Esophagus (tissue), 2 donors: ENCODE results near the gene PCNX2. TPM values are rescaled to one million over a fixed set of nuclear protein-coding genes. Genes with fewer than 3 reads are reported as not detected.

Experiments
- H3K27ac ChIP-seq, 2 donors: one replicate each; pipeline ENCODE4 v1.5.1; 2013; ENCODE audit warnings: low read depth in 2 of 2, mild to moderate bottlenecking in 2 of 2, inconsistent platforms in 1 of 2, low read length in 1 of 2, moderate library complexity in 1 of 2
- H3K27me3 ChIP-seq, 2 donors: one replicate each; pipeline ENCODE4 v1.6.1; 2013; ENCODE audit warnings: low read length in 2 of 2, control low read depth in 1 of 2, mild to moderate bottlenecking in 1 of 2; ENCODE audit not compliant: insufficient read depth in 2 of 2, control insufficient read depth in 1 of 2
- H3K36me3 ChIP-seq, 2 donors: one replicate each; pipeline ENCODE4 v1.6.1; 2013; ENCODE audit warnings: low read length in 1 of 2; ENCODE audit not compliant: control insufficient read depth in 2 of 2, insufficient read depth in 2 of 2
- H3K4me1 ChIP-seq, 2 donors: one replicate each; pipeline ENCODE4 v1.6.1; 2013; ENCODE audit warnings: low read length in 1 of 2; ENCODE audit not compliant: control insufficient read depth in 2 of 2, insufficient read depth in 2 of 2
- H3K4me3 ChIP-seq, 2 donors: one replicate each; pipeline ENCODE4 v1.5.1; 2013; ENCODE audit warnings: low read length in 2 of 2, mild to moderate bottlenecking in 2 of 2, low read depth in 1 of 2, moderate library complexity in 1 of 2
- H3K9me3 ChIP-seq, 2 donors: one replicate each; pipeline ENCODE4 v1.6.1; 2013; ENCODE audit warnings: mild to moderate bottlenecking in 2 of 2, low read depth in 1 of 2, low read length in 1 of 2, moderate library complexity in 1 of 2; ENCODE audit not compliant: control insufficient read depth in 2 of 2, insufficient read depth in 1 of 2
- WGBS, 2 donors: extraction: QIAGEN DNeasy Blood & Tissue Kit; methylation state at CpG; one replicate each; pipeline ENCODE4 v1.1.7; 2013; 5-methylcytosine and 5-hydroxymethylcytosine counted together
- polyA plus RNA-seq, 2 donors: library from polyadenylated mRNA; stranded (reverse); fragments of 200-250 nt; gene quantifications; one replicate each; pipeline ENCODE4 v1.2.3, GENCODE V29; 2013
- donor health status: healthy with polysubstance abuse.
- donor health status: Bipolar disorder and iron deficiency.

The PCNX2 gene
- polyA plus RNA-seq, 2 donors: 3.2 to 4.3 TPM

DNA sequence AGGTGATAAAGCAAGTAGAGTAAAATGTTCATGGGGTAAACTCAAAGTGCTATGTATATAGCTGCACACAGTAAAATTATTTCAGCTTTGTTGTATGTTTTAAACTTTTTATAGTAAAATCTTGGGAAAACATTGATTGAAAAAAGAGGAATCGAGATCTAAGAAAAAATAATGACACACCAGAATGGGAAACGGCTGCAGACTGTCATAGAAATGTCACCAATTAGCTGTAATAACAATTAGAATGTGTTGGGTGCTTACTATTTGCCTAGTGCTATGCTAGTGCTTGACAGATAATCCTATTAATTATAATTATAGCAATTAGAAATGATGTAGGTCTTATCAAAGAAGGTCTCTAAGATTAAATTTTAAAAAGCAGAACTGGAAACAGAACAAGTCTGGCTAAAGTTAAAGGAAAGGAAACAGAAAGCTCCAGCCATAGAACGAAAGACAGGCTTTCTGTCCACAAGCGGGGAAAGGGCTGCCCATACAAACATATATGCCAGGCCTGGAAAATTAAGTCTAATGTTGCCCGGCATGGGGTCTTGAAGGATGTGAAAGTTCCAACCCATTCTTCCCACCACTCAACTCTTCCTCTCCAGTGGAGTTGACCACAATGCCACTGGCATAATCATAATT is 5.0 kb downstream of the PCNX2 start:
- Histone ChIP-seq H3K4me1 (no peaks in the 10 kb centered on the region), H3K9me3 (no peaks in the 10 kb centered on the region), H3K27ac (no peak overlapping the region), H3K36me3 (no peaks in the 10 kb centered on the region), H3K4me3 (no peak overlapping the region), H3K27me3 (no peaks in the 10 kb centered on the region)
- 66 to 87% methylated on average over 5 of the region's 5 CpGs for WGBS, 2 donors

DNA sequence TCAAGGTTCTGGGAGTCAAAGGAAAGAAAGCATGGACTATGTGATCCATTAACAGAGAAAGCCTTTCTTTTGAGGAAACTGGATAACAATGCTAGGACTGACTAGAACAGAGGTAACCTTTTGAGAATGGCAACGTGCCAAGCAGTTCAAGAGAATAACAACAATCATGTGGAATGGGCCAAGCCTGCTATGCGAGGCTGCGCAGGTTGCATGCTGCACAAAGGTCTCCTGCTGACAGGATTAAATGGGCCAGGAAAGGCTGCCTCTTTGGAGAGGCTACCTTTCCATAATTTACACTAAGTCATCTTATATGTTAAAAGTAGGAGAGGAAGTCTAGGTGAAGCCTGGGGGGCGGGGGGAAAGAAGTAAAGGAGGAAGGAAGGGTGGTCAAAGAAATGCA is 5.8 kb downstream of the PCNX2 start:
- Histone ChIP-seq H3K4me3 (no peak overlapping the region), H3K27ac (no peak overlapping the region), H3K9me3 (no peaks in the 10 kb centered on the region), H3K36me3 (no peaks in the 10 kb centered on the region), H3K4me1 (no peaks in the 10 kb centered on the region), H3K27me3 (no peaks in the 10 kb centered on the region)
- WGBS, 2 donors: 72 to 79% methylated on average over 4 of the region's 4 CpGs

DNA sequence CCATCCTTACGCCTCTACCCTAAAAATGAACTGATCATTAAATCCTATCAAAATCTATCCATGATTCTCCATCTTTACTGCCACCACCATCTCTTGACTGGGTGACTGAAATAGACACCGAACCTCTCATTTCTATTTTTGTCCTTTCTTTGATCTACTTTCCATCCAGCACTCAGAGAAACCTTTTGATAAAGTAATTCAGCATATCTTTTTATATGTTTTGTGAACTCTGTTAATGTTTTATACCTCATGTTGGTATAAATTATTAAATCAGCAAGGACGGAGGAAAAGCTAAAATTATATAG is 13.0 kb downstream of the PCNX2 start:
- 91 to 97% methylated on average over 3 of the region's 3 CpGs for WGBS, 2 donors
- H3K9me3 ChIP-seq: no peaks in the 10 kb centered on the region
- H3K36me3 ChIP-seq: no peaks in the 10 kb centered on the region
- no peaks in the 10 kb centered on the region for H3K4me1 ChIP-seq
- H3K27me3 ChIP-seq: no peaks in the 10 kb centered on the region
- H3K4me3 ChIP-seq: no peak overlapping the region
- no peak overlapping the region for H3K27ac ChIP-seq

DNA sequence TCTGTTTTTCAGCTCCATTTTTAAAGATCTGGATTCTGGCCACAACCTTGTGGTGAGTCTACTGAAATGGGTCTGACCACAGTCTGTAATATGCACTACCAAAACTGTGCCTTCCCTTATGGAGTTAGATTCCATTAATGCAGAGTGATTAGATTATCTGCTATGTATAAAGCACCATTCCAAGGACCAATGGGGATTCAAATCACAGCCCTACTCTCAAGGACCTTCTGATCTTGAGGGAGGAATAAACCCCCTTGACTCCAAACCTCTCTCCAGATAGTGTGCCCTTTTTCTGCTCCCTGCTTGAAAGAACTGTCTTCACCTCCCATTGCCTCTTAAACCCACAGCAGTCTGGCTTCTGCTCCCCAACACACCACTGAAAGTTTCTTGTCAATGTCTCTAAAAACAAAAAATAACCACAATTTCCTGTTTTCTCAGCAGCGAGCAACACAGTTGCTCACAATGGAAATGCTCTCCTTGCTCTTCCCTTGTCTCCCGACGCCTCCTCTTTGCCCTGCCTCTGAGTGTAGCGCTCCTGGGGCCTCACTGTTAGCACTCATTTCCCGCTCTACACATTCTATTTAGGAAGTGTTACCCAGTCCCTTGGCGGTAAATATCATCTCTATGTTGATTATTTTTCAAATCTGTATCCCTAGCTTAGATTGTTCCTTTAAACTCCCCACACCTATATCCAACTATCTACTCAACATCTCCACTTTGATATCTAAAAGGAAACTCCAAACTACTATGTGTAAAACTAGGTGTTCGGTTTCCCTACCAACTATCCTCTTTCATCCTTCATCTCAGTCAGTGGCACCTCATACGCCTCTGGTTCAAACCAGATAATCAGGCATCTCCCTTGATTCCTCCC is 13.6 kb downstream of the PCNX2 start:
- H3K4me1 ChIP-seq: no peaks in the 10 kb centered on the region
- H3K4me3 ChIP-seq: no peak overlapping the region
- H3K36me3 ChIP-seq: no peaks in the 10 kb centered on the region
- H3K27me3 ChIP-seq: no peaks in the 10 kb centered on the region
- H3K9me3 ChIP-seq: no peaks in the 10 kb centered on the region
- WGBS, 2 donors: 77 to 81% methylated on average over 8 of the region's 8 CpGs
- no peak overlapping the region for H3K27ac ChIP-seq

DNA sequence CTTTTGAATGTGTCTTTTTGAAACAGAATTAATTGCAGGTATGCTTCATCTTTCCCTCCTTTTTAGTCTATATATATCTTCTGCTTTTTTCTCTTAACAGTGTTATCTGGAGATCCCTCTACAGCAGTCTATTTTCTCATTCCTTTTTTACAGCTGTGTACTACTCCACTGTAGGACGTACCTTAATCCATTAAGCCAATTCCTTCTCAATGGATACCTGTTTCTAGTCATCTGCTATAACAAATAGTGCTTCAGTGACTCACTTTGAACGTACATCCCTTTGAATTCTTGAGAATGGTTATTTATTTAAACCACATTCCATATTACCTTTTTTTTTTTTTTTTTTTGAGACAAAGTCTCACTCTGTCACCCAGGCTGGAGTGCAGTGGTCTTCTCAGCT is 15.6 kb downstream of the PCNX2 start:
- no peaks in the 10 kb centered on the region for H3K4me1 ChIP-seq
- WGBS, 2 donors: 83 to 95% methylated on average over 2 of the region's 2 CpGs

DNA sequence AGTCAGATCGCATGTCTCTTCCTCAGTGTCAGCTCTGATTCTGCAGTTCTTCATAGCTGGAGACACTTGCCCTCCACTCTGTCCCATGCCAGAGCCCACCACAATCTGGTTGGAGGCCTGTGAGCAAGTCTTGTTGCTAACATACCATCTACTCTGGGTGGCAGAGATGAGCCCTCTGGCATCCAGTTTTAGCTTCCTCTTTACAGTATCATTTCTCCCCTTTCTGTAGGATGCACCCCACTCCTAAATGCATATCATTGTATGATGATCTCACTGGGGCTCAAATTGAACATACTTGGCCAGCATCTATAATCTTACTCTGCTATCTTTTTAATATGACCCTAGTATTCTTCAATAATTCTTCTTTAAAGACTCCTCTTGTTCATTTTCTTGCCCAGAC is 16.9 kb downstream of the PCNX2 start:
- no peaks in the 10 kb centered on the region for H3K4me1 ChIP-seq
- H3K4me3 ChIP-seq: no peak overlapping the region
- no peaks in the 10 kb centered on the region for H3K9me3 ChIP-seq
- WGBS, 2 donors: 50 to 90% methylated on average over 1 of the region's 1 CpG
- no peak overlapping the region for H3K27ac ChIP-seq
- no peaks in the 10 kb centered on the region for H3K27me3 ChIP-seq
- no peaks in the 10 kb centered on the region for H3K36me3 ChIP-seq

More for the DNA sequence above, 15.6 kb downstream of the PCNX2 start:
- Histone ChIP-seq H3K27ac (no peak overlapping the region), H3K27me3 (no peaks in the 10 kb centered on the region), H3K9me3 (no peaks in the 10 kb centered on the region), H3K4me3 (no peak overlapping the region), H3K36me3 (no peaks in the 10 kb centered on the region)

DNA sequence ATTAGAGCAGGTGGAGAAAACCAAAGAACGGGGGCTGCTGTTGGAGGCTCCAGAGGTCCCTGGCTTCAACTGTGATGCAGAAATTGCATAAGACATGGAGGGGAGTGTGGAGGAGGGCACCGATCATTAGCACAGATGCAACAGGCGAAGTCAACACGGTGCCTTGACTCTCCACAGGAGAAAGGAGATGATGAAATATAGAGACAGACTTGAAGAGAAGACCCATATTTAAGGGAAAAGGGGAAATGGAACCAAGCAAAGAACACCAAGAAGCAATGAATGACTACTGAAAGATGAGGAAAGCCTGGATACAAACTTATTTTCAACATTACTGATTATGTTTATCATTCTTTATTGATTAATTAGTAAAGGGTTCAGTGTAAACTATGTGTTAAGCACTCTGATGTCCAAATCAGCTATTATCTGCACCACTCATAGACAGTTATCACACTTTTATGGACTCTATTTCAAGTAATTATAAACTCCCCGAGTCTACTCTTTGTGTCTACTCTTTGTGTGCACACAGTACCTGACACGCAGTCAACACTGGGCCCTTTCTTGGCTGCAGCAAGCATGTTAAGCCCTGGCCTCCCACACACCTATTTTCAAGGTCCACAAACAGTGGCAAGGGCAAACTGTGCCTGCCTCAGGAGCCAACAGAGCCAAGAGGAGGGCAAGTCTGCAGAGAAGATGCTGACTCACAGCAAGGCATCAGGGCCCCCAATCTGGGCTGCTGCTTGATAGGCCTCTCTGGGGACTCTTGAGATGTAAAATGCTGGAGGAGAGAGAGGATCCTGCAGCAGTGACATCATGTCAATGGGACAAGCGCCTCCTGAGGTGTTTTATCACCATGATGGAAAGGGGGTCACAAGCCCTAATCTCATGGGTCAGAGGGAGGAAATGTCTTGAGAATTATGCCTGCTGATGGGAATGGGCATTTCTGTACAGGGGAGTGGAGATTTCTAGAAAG is 17.6 kb downstream of the PCNX2 start:
- no peaks in the 10 kb centered on the region for H3K4me1 ChIP-seq
- no peaks in the 10 kb centered on the region for H3K9me3 ChIP-seq
- 84 to 90% methylated on average over 7 of the region's 7 CpGs for WGBS, 2 donors
- no peak overlapping the region for H3K4me3 ChIP-seq
- H3K27ac ChIP-seq: no peak overlapping the region
- H3K36me3 ChIP-seq: no peaks in the 10 kb centered on the region
- no peaks in the 10 kb centered on the region for H3K27me3 ChIP-seq

DNA sequence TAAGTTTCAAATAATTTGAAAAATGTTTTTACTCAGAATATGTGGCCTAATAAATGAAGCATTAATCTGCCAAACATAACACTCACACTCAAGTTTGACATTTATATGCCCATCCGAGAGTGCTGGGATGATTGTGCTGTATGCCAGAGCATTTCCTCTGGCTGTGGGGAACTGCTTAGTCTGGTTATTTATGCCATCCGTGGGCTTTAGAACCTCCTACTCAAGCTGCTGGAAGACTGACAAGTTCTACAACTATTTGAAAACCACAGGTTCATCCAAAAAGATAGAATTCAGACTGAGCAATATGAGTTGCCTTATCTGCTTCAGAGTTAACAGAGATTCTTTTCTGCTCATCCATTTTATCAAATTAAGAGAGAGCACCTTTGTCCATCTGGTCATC is 25.9 kb downstream of the PCNX2 start:
- no peak overlapping the region for H3K4me3 ChIP-seq
- 37 to 40% methylated on average over 2 of the region's 2 CpGs for WGBS, 2 donors
- no peaks in the 10 kb centered on the region for H3K36me3 ChIP-seq
- H3K9me3 ChIP-seq: no peaks in the 10 kb centered on the region
- H3K27me3 ChIP-seq: no peaks in the 10 kb centered on the region
- H3K27ac ChIP-seq: no peak overlapping the region
- H3K4me1 ChIP-seq: no peaks in the 10 kb centered on the region

DNA sequence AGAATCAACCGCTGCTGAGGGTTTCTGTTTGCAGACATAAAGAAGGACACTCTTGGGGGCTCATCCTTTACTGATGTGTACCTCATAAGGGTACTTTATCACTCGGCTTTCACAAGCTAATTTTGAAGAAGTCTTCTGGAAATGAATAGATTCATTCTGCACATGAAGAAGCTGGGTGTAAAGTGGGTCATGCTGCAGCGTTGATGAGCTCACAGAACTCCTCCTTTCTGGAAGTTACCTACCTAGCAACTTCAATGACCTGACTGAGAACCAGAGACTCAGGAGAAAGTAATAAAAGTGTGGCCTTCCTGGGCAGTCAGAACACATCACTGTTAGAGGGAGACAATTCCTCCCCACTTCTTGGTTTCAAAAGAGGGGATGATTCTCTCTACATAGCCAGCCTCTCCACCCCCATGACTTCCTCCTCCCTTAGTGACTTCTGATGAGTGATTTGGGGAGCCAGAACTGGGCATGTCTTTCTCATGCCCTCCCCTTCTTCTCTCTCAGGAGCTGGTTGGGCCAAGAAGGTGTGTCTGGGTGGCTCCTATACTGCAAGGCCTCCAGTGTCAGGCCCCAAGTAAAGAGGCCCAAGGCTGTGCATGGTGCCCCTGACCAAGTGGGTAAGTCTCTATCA is 27.0 kb downstream of the PCNX2 start:
- Histone ChIP-seq H3K27ac (no peak overlapping the region), H3K27me3 (no peaks in the 10 kb centered on the region), H3K4me3 (no peak overlapping the region), H3K4me1 (no peaks in the 10 kb centered on the region), H3K36me3 (no peaks in the 10 kb centered on the region), H3K9me3 (no peaks in the 10 kb centered on the region)
- WGBS, 2 donors: 82 to 86% methylated on average over 3 of the region's 3 CpGs
